ENCODE data around the gene ALPI.
"Not testable (repeated sequence)": the region's sequence is repeated elsewhere in the genome, so short reads cannot be mapped to it uniquely, and the experiment has no call there.

ALPI gene

DNA sequence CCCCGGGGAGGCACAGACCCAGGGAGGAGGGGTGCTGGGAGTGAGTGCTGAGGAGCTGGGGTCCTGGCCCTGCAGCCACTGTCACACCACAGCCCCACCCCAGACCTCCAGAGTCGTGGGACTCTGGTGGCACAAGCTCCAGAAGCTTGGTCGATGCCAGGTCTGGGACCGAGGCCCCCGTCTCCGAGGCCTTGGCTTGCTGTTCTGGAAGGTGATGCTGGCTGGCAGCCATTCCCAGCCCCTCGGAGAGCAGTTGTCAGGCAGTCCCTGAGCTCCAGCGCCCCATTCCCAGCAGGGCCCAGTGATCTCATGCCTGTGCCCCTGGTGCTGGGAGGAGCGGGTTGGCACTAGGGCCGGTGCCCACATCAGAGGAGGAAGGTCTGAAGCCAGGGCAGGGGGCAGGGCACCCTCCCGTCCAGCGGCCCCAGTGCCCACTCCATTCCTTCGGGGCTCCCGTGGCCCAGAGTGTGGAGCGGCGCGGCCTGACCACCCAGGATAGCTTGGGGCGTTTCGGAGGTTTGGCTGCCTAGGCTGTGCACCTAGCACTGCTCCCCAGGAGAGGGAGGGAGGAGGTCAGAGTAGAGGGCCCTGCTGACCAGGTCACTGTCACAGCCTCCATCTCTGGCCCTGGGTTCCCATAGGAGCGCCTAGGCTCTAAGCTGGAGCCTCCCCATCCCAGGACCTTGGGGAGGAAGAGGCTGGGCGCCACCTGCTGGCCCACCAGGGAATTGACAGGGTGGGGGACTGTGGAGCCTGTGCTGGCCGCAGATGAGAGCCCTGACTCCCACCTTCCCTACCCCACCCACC is 16.8 kb upstream of the ALPI start:
- DNase-seq = peak; percentile 57
- no peak for TF ChIP-seq EZH2 (IDR thresholded peaks at IDR 0.05; ENCODE audit: borderline replicate concordance, low read depth, low read length, severe bottlenecking)
- TF ChIP-seq CTCF (IDR thresholded peaks at IDR 0.05; ENCODE audit: borderline replicate concordance, extremely low read depth, low read length, poor library complexity, severe bottlenecking) = peak; percentile 48
- H2AFZ ChIP-seq (ENCODE audit: low read depth, low read length) = no peak overlapping the region

GRCh38 chr2:232439758-232440135 is 16.2 kb upstream of the ALPI start:
- Histone ChIP-seq H3K27me3 (ENCODE audit: insufficient read depth, low read length, poor library complexity) (no peaks in the 10 kb centered on the region), H3K9me3 (ENCODE audit: insufficient read depth, low read length, severe bottlenecking) (no peaks in the 10 kb centered on the region), H3K79me2 (ENCODE audit: insufficient read depth, low read length) (no peaks in the 10 kb centered on the region), H3K4me2 (ENCODE audit: insufficient read depth, low read length) (no peak overlapping the region), H3K27ac (ENCODE audit: low read length) (no peak overlapping the region), H3K4me3 (ENCODE audit: low read depth in 1 of 2, low read length in 2 of 2) (no peak overlapping the region), H3K36me3 (ENCODE audit: insufficient read depth, low read length) (no peaks in the 10 kb centered on the region), H4K20me1 (ENCODE audit: insufficient read depth, low read length) (no peaks in the 10 kb centered on the region), H3K9ac (ENCODE audit: low read depth, low read length) (no peak overlapping the region), H2AFZ (ENCODE audit: low read depth, low read length) (no peak overlapping the region), H3K4me1 (ENCODE audit: insufficient read depth, low read length) (peaks cover 7% of the 10 kb centered on the region)
- TF ChIP-seq CTCF (IDR thresholded peaks at IDR 0.05; ENCODE audit: borderline replicate concordance, extremely low read depth, low read length, poor library complexity, severe bottlenecking) = peak; percentile 43
- TF ChIP-seq EZH2 (IDR thresholded peaks at IDR 0.05; ENCODE audit: borderline replicate concordance, low read depth, low read length, severe bottlenecking) = no peak
- ATAC-seq (ENCODE audit: insufficient read depth, low read depth) = peak; percentile 9; the same call in 1 of the 3 replicates
- no peak for DNase-seq

More for the DNA sequence above, 16.8 kb upstream of the ALPI start:
- Histone ChIP-seq H3K27me3 (ENCODE audit: insufficient read depth, low read length, poor library complexity) (no peaks in the 10 kb centered on the region), H3K79me2 (ENCODE audit: insufficient read depth, low read length) (no peaks in the 10 kb centered on the region), H3K4me1 (ENCODE audit: insufficient read depth, low read length) (peaks cover 5% of the 10 kb centered on the region), H4K20me1 (ENCODE audit: insufficient read depth, low read length) (no peaks in the 10 kb centered on the region), H3K36me3 (ENCODE audit: insufficient read depth, low read length) (no peaks in the 10 kb centered on the region), H3K4me2 (ENCODE audit: insufficient read depth, low read length) (no peak overlapping the region), H3K9me3 (ENCODE audit: insufficient read depth, low read length, severe bottlenecking) (no peaks in the 10 kb centered on the region), H3K4me3 (ENCODE audit: low read depth in 1 of 2, low read length in 2 of 2) (no peak overlapping the region), H3K27ac (ENCODE audit: low read length) (no peak overlapping the region), H3K9ac (ENCODE audit: low read depth, low read length) (no peak overlapping the region)
- peak; percentile 72 for ATAC-seq (ENCODE audit: insufficient read depth, low read depth)

- not testable (repeated sequence) for H3K4me2 ChIP-seq (ENCODE audit: insufficient read depth, low read length); H3K36me3 ChIP-seq (ENCODE audit: insufficient read depth, low read length); H3K27ac ChIP-seq (ENCODE audit: low read length); H3K27me3 ChIP-seq (ENCODE audit: insufficient read depth, low read length, poor library complexity); H3K79me2 ChIP-seq (ENCODE audit: insufficient read depth, low read length); H2AFZ ChIP-seq (ENCODE audit: low read depth, low read length); H3K9me3 ChIP-seq (ENCODE audit: insufficient read depth, low read length, severe bottlenecking); H4K20me1 ChIP-seq (ENCODE audit: insufficient read depth, low read length); H3K4me1 ChIP-seq (ENCODE audit: insufficient read depth, low read length); H3K4me3 ChIP-seq (ENCODE audit: low read depth in 1 of 2, low read length in 2 of 2); H3K9ac ChIP-seq (ENCODE audit: low read depth, low read length)
- ATAC-seq (ENCODE audit: insufficient read depth, low read depth) (peak; percentile 86), DNase-seq (peak; percentile 87)
- peak; percentile 85 for TF ChIP-seq CTCF (IDR thresholded peaks at IDR 0.05; ENCODE audit: borderline replicate concordance, extremely low read depth, low read length, poor library complexity, severe bottlenecking)
These were observed 15.5 kb upstream of the ALPI start for GRCh38 chr2:232440220-232441018.

Measured in DND-41 (cell line).